Heart left ventricle (tissue), 16 donors: ENCODE results near the gene FYB2. TPM values are rescaled to one million over a fixed set of nuclear protein-coding genes. Genes with fewer than 3 reads are reported as not detected.

Experiments used
- ATAC-seq, 4 donors: fragments of 200-7000 bp; cut with Tn5 transposase; one replicate each; pipeline ENCODE4 v1.9.1; 2020 to 2022; ENCODE audit warnings: moderate library complexity in 4 of 4, mild to moderate bottlenecking in 3 of 4, moderate number of reproducible peaks in 1 of 4
- DNase-seq, 5 donors: peaks; one replicate each; pipeline ENCODE4 v3.0.0-alpha.2; 2020
- H3K27ac ChIP-seq, 12 donors: fragments of 200-600 bp; sonication (generic) in 4 of 12; one replicate each; pipeline versions ENCODE4 v1.5.0 to v1.8.0; 2016 to 2022; ENCODE audit warnings: mild to moderate bottlenecking in 2 of 12
- H3K27me3 ChIP-seq, 9 donors: fragments of 200-600 bp; sonication (generic) in 2 of 9; one replicate each; pipeline versions ENCODE4 v1.5.1 to v1.8.0; 2016 to 2022; ENCODE audit warnings: mild to moderate bottlenecking in 3 of 9
- H3K36me3 ChIP-seq, 9 donors: fragments of 200-600 bp; sonication (generic) in 2 of 9; one replicate each; pipeline versions ENCODE4 v1.5.0 to v1.8.0; 2018 to 2022; ENCODE audit warnings: mild to moderate bottlenecking in 2 of 9
- H3K4me1 ChIP-seq, 12 donors: fragments of 200-600 bp; sonication (generic) in 4 of 12; one replicate each; pipeline versions ENCODE4 v1.5.0 to v1.8.0; 2016 to 2022; ENCODE audit warnings: mild to moderate bottlenecking in 3 of 12
- H3K4me3 ChIP-seq, 12 donors: fragments of 200-600 bp; sonication (generic) in 4 of 12; one replicate each; pipeline versions ENCODE4 v1.5.0 to v1.8.0; 2017 to 2022; ENCODE audit warnings: mild to moderate bottlenecking in 9 of 12, moderate library complexity in 4 of 12
- H3K9me3 ChIP-seq, 12 donors: fragments of 200-600 bp; sonication (generic) in 4 of 12; one replicate each; pipeline versions ENCODE4 v1.5.0 to v1.8.0; 2016 to 2022; ENCODE audit warnings: mild to moderate bottlenecking in 1 of 12
- CTCF ChIP-seq, 12 donors: fragments of 200-600 bp; sonication (generic) in 4 of 12; IDR thresholded peaks; one replicate each; pipeline versions ENCODE4 v1.5.0 to v1.8.0; 2018 to 2022; ENCODE audit warnings: antibody characterized with exemption in 12 of 12, mild to moderate bottlenecking in 5 of 12
- POLR2A ChIP-seq, 2 donors: fragments of 450-650 bp; IDR thresholded peaks; one replicate each; pipeline ENCODE4 v1.6.1; 2017; ENCODE audit warnings: antibody characterized with exemption in 2 of 2, mild to moderate bottlenecking in 2 of 2, moderate library complexity in 2 of 2
- WGBS, 4 donors: extraction: QIAGEN DNeasy Blood & Tissue Kit in 2 of 4; methylation state at CpG; one replicate each; pipeline versions ENCODE4 v1.1.5 to v1.1.7; 2013 to 2018; 5-methylcytosine and 5-hydroxymethylcytosine counted together
- intact Hi-C, 10 donors: fragments of 100-400 bp; cut with DNase I; formaldehyde crosslinking; loops; one replicate each; pipeline versions ENCODE4 v1.11.1 to v1.14.2; 2022
- polyA plus RNA-seq, 2 donors: library from polyadenylated mRNA; stranded (reverse); fragments of 200-250 nt; gene quantifications; one replicate each; pipeline ENCODE4 v1.2.3, GENCODE V29; 2013
- total RNA-seq, 9 donors: library from RNA; depleted of rRNA in 2 of 9; stranded (reverse); fragments of >200 nt in 2 of 9; fragmentation: NEBNext Ultra II Directional in 3 of 9; extraction: Animal tissue kit (Norgen Biotek cat#: 25700) in 3 of 9; gene quantifications; one replicate each; pipeline versions ENCODE4 v1.1.0 to v1.2.4, GENCODE V29; 2016 to 2023
- donor health status: ischemic (EF 13 %, LVEDD 7.1; RV severe dilation, severe dysfunction).
- donor health status: healthy with polysubstance abuse.
- donor health status: DM: no; HTN: yes; CAD: no.
- donor health status: DM: no; HTN: no; CAD: no.
- donor health status: ischemic (EF 25% LVEDD 6.9; RV normal size, moderate dysfunction).
- donor health status: ischemic (EF 25% LVEDD 5.7; RV mildly dilated, moderate dysfunction).
- donor health status: healthy.
- donor health status: DM: yes; HTN: yes; CAD: no.
- donor health status: ischemic (EF 35%, LVEDD 5.7; RV mildly dilated, moderate dysfunction).
- donor health status: nonischemic (EF 11% LVEDD 7.7; RV severe dilation, severe dysfunction).
- donor health status: DM: yes; HTN: yes; CAD: no.
- donor health status: PGD.
- donor health status: ischemic (EF 29% LVEDD 5.4; RV normal size, mild dysfunction).
- donor health status: nonischemic (EF 23%, LVEDD 6.1; RV moderate dilation, normal function).

FYB2 gene
- total and polyA plus RNA-seq, 11 donors = 0.15 to 46.3 (median 9.1) TPM

- intact Hi-C loops = no loop called here
Observed at GRCh38 chr1:56843544-56843943, 24.3 kb upstream of the FYB2 start.

GRCh38 chr1:56838759-56839158 lies 19.6 kb upstream of the FYB2 start:
- Histone ChIP-seq H3K4me1 (no peaks in the 10 kb centered on the region), H3K27me3 (no peaks in the 10 kb centered on the region), H3K9me3 (no peaks in the 10 kb centered on the region), H3K4me3 (no peak overlapping the region), H3K36me3 (no peaks in the 10 kb centered on the region), H3K27ac (no peak overlapping the region)
- WGBS, 4 donors = 72 to 80% (median 77%) methylated on average over 3 of the region's 3 CpGs
- intact Hi-C loops = loop anchor here in 8 of 10 donors (5.0 to 10.0 kb wide), 8 partner anchors 126 to 1326 kb away; partner anchors contain the start of gene C8B (in 1 of the 8)
- no peak for DNase-seq
- TF ChIP-seq POLR2A (IDR thresholded peaks at IDR 0.05) = no peak
- TF ChIP-seq CTCF (IDR thresholded peaks at IDR 0.05) = no peak
- ATAC-seq = no peak

More at GRCh38 chr1:56843544-56843943, 24.3 kb upstream of the FYB2 start:
- Histone ChIP-seq H3K4me3 (no peak overlapping the region), H3K9me3 (no peaks in the 10 kb centered on the region), H3K27ac (no peak overlapping the region), H3K4me1 (no peaks in the 10 kb centered on the region), H3K27me3 (peaks cover 0 to 5% (median 0%) of the 10 kb centered on the region in 9 donors), H3K36me3 (no peaks in the 10 kb centered on the region)
- ATAC-seq (no peak), DNase-seq (no peak)
- TF ChIP-seq CTCF (IDR thresholded peaks at IDR 0.05) (no peak), POLR2A (IDR thresholded peaks at IDR 0.05) (no peak)
- 83 to 94% (median 91%) methylated on average over 3 of the region's 3 CpGs for WGBS, 4 donors

GRCh38 chr1:56837244-56837939 lies 18.2 kb upstream of the FYB2 start:
- Histone ChIP-seq H3K27ac (no peak overlapping the region), H3K27me3 (no peaks in the 10 kb centered on the region), H3K4me1 (peaks cover 0 to 1% (median 0%) of the 10 kb centered on the region in 12 donors), H3K9me3 (no peaks in the 10 kb centered on the region), H3K4me3 (no peak overlapping the region), H3K36me3 (no peaks in the 10 kb centered on the region)
- WGBS, 4 donors = 71 to 79% (median 72%) methylated on average over 9 of the region's 9 CpGs
- no peak for DNase-seq
- no peak for TF ChIP-seq CTCF (IDR thresholded peaks at IDR 0.05)
- TF ChIP-seq POLR2A (IDR thresholded peaks at IDR 0.05) = no peak
- no peak for ATAC-seq
- intact Hi-C loops = loop anchor here in 8 of 10 donors (5.0 to 10.0 kb wide), 8 partner anchors 127 to 1327 kb away; partner anchors contain the start of gene C8B (in 1 of the 8)

GRCh38 chr1:56836359-56836758 lies 17.2 kb upstream of the FYB2 start:
- Histone ChIP-seq H3K27me3 (peaks cover 0 to under 1% (median 0%) of the 10 kb centered on the region in 9 donors), H3K4me1 (peaks cover 0 to 6% (median 0%) of the 10 kb centered on the region in 12 donors), H3K36me3 (no peaks in the 10 kb centered on the region), H3K9me3 (no peaks in the 10 kb centered on the region), H3K4me3 (no peak overlapping the region), H3K27ac (no peak overlapping the region)
- WGBS, 4 donors = 86 to 88% (median 87%) methylated on average over 4 of the region's 4 CpGs
- no peak for TF ChIP-seq POLR2A (IDR thresholded peaks at IDR 0.05)
- no peak for TF ChIP-seq CTCF (IDR thresholded peaks at IDR 0.05)
- intact Hi-C loops = loop anchor here in 8 of 10 donors (5.0 to 10.0 kb wide), 8 partner anchors 128 to 1328 kb away; partner anchors contain the start of gene C8B (in 1 of the 8)
- DNase-seq = no peak
- no peak for ATAC-seq
